HG03066 (cell line): ENCODE data around the gene KCTD20.
A peak's percentile ranks its signal among the peaks of the same experiment; 100 is the strongest.
"Not testable (repeated sequence)": the region's sequence is repeated elsewhere in the genome, so short reads cannot be mapped to it uniquely, and the experiment has no call there.

ENCODE experiments used
- ATAC-seq: cut with Tn5 transposase; IDR thresholded peaks from one replicate; pipeline ENCODE4 v1.9.1; 2021; ENCODE audit warnings: low read depth; ENCODE audit not compliant: unreplicated experiment

KCTD20 gene

GRCh38 chr6:36442671-36443470 is at the start of gene KCTD20, which contains the start of gene PXT1:
Gene KCTD20 (plus strand): TSS chr6:36443000. CDS start chr6:36470098, 27,098 bp downstream.
Gene PXT1 (minus strand): TSS chr6:36442854. CDS start chr6:36426082, 16,772 bp downstream.
- peak; percentile 84 for ATAC-seq

- no peak for ATAC-seq
These were observed 42.8 kb upstream of the KCTD20 start for GRCh38 chr6:36399970-36400369.

DNA sequence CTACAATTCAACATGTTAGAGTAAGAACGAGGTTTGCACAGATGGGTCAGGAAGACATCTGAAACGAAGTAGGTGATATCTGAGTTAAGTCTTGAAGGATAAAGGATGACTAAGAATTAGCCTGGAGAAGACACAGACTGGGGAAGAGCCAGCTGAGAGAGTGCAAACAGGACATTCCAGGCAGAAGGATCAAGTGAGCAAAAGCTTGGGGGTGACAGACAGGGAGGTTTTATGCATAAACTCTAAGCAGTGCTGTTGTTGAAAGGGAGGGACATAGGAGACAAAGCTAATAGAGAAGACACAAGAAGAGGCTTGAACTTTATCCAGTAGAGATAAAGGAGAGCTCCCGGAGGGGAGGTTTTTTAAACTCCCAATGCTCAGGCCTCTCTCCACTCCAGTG is 40.3 kb upstream of the KCTD20 start:
- ATAC-seq: no peak

DNA sequence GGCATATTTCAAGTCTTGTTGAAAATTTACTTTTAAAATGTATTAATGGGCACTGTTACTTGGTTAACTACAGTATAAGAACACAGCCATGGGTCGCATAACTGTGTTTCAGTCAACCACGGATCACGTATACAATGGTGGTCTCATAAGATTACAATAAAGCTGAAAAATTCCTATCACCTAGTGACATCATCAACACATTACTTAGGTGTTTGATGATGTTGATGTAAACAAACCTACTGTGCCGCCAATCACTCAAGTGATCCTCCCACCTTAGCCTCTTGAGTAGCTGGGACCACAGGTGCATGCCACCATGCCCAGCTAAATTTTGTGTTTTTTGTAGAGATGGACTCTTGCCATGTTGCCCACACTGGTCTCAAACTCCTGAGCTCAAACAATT is 38.6 kb upstream of the KCTD20 start:
- ATAC-seq: no peak

GRCh38 chr6:36409718-36410117 is 33.1 kb upstream of the KCTD20 start:
- not testable (repeated sequence) for ATAC-seq

DNA sequence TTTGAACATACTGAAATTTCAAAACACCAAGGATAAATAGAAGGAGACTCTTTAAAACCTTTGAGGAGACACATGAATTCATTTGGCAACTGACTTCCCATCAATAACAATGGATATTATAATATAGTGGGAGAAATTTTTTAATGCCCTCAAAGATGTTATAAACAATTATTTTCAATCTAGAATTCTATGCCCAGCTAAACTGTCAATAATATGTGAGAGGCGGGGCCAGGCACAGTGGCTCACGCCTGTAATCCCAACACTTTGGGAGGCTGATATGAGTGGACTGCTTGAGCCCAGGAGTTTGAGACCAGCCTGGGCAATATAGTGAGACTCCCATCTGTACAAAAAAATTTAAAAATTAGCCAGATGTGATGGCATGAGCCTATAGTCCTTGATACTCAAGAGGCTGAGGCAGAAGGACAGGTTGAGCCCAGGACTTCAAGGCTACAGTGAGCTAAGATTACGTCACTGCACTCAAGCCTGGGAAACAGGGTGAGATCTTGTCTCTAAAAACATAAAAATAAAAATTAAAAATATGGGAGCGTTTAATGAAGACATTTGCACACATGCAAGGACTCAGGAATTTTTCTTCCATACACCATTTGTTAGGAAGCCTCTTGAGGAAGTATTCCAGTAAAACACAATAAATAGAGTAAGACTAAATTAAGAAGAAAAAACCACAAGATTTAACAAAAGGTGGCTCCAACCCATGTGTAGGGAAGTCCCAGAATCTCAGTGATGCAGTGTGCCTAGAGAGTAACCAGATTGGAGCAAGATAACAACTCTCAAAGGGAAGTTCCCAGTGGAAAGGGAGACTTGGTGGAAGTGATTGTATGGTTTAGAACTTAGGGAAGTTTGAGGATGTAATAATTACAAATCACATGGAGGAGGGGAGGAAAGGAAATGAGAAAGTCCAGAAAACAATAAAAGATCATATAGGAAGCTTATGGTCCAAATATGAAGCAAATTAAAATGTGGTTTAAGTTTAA is 29.0 kb upstream of the KCTD20 start:
- ATAC-seq: no peak

GRCh38 chr6:36414481-36414880 is 28.3 kb upstream of the KCTD20 start:
- ATAC-seq: no peak

DNA sequence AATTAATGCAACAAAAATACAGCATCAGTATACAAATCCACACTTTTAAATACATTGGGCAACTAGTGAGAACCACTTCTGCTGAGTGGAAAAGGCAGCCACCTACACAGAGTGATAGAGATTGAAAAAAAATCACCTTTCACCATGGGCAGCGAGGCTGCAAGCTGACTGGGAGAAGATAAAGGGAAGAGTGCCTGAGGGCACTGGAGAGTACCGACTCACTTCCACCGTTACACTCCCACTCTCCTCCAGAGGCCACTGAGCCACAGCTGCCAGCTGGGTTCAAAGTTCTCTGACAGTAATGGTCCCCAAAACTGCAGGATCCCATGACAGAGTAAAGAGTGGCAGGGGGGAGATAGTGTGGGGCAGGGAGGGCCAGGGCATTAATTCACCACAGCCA is 24.2 kb upstream of the KCTD20 start:
- ATAC-seq: no peak

DNA sequence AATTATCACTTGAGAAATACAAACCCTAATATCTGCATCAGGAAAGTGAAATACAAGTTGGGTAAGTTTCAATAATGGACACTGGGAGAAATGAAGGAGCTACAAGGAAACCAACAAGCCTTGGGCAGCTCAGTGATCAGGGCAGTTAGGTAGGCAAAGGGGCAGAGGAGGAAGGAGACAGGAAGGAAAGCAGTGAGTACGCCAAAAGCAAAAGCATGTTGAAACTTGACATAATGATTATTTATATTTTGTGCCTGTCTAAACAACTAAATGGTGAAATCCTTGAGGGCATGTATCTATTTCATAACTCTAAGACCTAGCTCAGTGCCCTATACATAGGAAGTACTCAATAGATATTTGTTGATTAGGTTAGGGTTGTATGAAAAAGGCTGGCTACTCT is 23.5 kb upstream of the KCTD20 start:
- ATAC-seq: no peak

DNA sequence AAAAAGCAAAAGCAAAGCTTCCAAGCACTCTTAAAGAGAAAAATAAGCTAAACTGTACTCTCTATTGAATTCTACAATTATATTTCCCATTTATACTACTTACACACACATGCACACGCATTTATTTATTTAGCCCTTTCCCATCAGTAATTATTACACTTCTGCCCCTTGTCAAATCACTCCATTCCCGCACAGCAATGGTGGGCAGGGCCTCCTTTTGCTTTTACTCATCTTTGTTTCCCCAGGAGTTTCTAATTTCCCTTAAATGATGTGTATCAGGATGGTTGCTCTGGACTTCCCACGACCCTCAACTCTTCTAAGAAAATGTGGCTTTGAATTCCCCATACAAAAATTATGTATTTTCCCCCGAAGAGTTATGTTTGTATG is 20.1 kb upstream of the KCTD20 start:
- ATAC-seq: no peak

DNA sequence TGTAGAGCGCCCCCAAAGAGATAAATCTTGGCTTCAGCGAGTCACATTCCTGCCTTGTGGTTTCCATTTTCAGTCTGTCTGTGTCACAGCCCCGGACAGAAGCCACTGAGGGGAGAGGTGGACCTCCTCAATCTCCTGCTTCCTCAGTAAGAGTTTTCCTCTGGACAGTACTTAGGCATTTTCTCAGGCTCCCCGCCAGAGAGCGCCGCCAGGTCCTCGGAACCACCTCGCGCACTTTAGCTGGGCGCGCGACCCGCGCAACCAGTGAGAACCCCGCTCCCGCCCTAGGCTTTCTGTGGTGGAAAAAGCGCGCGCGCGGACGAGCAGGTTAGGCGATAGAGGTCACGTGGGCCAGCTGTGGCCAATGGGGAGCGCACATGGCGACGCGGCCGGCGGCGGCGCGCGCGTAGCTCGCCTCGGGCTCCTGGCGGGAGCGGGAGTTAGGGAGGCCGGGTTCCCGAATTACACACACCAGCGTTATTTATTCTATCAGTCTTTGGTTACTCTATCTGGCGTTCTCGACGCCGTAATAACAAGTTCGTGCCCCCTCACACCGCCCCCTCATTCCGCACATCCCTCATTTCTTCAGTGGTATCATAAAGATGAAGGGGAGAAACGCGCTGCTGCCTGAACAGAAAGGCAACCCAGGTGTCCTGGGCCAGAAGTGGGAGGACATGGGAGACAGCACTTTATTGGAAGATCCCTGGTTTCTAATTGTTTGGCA is 19.5 kb upstream of the KCTD20 start:
- peak; percentile 94 for ATAC-seq

DNA sequence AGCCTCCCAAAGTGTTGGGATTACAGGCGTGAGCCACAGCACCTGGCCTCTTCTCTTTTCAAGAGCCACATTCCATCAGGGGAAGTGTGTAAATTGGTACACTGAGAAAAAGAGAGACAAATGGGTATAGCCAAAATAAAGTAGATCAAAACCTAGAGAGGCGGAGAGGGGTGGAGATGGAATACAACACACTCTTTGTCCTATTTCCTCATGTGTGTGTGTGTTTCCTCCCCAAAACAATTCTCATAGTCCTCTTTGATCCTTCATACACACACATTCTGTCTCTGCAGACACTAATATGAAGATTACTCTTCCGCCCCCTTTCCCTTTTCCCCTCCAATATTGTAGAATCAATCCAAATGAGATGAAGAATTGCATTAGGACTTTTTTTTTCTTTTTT is 16.2 kb upstream of the KCTD20 start:
- ATAC-seq: no peak

DNA sequence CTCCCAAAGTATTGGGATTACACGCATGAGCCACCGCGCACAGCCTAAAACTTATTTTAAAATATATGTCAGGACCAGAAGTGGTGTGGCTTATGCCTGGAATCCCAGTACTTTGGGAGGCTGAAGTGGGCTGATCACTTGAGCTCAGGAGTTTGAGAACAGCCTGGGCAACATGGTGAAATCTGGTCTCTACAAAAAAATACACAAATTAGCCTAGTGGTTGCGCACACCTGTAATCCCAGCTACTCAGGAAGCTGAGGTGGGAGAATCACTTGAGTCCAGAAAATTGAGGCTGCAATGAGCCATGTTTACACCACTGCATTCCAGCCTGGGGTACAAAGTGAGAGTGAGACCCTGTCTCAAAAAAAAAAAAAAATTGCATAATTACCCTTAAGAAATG is 13.9 kb upstream of the KCTD20 start:
- ATAC-seq: no peak

DNA sequence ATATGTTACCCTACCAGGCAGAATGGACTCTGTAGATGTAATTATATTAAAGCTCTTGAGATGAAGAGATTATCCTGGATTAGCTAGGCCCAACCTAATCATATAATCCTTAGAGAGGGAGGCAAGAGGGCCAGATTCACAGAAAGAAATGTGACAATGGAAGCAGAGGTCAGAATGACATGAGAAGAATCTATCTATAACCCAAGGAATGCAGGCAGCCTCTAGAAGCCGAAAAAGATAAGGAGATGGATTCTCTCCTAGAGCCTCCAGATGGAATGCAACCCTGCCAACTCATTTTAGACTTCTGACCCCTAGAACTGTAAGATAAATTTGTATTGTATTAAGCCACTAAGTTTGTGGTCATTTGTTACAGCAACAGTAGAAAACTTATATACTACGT is 12.4 kb upstream of the KCTD20 start:
- no peak for ATAC-seq

GRCh38 chr6:36431197-36431596 is 11.6 kb upstream of the KCTD20 start:
- no peak for ATAC-seq

- ATAC-seq: no peak
These were observed 10.6 kb upstream of the KCTD20 start for GRCh38 chr6:36432151-36432671.

- no peak for ATAC-seq
These were observed 6.3 kb upstream of the KCTD20 start for GRCh38 chr6:36436466-36436865.

DNA sequence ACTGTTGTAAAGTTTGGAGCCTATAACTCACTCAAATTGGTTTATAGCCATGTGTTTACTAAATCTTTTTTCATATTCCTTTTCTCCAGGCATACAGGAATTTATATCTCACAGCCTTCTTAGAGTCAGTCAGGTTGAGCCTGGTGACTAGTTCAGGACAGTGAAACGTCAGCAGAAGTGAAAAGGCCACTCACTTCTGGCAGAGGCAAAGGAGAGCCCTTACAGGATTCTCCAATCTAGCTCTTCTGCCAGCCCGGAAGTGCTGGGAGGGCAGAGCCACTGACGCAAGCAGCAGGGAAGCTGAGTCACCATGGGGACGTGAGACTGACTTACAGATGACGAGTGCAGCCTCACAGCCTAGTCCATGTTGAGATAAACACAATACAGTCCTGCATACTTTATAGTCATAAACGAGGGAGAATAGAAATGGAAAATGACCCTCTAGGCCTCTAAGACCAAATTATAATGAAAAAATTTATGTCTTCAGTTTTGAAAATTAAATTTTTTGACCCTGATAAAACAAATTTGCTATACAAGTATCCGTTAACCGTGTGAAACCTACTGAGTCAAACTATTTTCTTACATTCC is 1.4 kb upstream of the KCTD20 start:
- ATAC-seq: no peak

DNA sequence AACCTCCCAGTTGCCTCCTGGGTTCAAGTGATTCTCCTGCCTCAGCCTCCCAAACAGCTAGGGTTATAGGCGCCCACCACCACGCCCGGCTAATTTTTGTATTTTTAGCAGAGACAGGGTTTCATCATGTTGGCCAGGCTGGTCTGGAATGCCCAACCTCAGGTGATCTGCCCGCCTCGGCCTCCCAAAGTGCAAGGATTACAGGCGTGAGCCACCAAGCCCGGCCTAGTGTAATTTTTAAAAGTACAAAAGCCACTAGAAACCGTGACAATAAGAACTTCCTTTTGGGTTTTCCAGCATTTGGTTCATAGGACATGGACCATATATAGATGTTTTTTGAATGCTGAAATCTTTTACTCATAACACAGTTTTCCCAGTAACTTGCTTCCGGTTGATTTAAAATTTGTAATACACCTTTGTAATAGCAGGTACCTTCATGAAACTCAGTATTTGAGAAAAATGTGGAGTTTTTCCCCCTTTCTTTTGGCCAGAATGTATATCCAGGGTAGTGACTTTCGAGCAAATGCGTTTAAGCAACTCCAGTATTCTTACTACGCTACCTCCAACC is 613 bp upstream of the KCTD20 start:
- no peak for ATAC-seq
